BE2C (cell line): Measurements from ENCODE around the gene PGGHG. TPM values are rescaled to one million over a fixed set of nuclear protein-coding genes. Genes with fewer than 3 reads are reported as not detected.

Experiments
- DNase-seq: peaks from one replicate; pipeline ENCODE4 v3.0.0-alpha.2; 2020
- H3K27me3 ChIP-seq: fragments of 250-450 bp; sonication (Bioruptor Pico); 2 replicates; pipeline ENCODE4 v1.5.1; 2020; ENCODE audit warnings: mild to moderate bottlenecking
- H3K36me3 ChIP-seq: fragments of 250-450 bp; sonication (Bioruptor Pico); 2 replicates; pipeline ENCODE4 v1.5.1; 2020; ENCODE audit warnings: mild to moderate bottlenecking
- H3K4me1 ChIP-seq: fragments of 250-450 bp; sonication (Bioruptor Pico); 2 replicates; pipeline ENCODE4 v1.5.1; 2020
- H3K4me3 ChIP-seq: 2 replicates; pipeline ENCODE4 v1.5.1; 2011; ENCODE audit warnings: low read depth, low read length
- H3K9me3 ChIP-seq: fragments of 250-450 bp; sonication (Bioruptor Pico); 2 replicates; pipeline ENCODE4 v1.5.1; 2020
- polyA plus RNA-seq: library from polyadenylated mRNA; unstranded; fragments of >200 nt; gene quantifications from one replicate; pipeline ENCODE4 v1.2.1, GENCODE V29; 2012; ENCODE audit warnings: low read depth, missing spikeins; ENCODE audit not compliant: insufficient read length, insufficient read depth
- TF ChIP-seq, protein P1 (sequence below): IDR thresholded peaks from 2 replicates; pipeline ENCODE4 v1.5.1; 2012; ENCODE audit warnings: mild to moderate bottlenecking, low read depth, low read length

PGGHG gene
- 0.51 TPM for polyA plus RNA-seq

DNA sequence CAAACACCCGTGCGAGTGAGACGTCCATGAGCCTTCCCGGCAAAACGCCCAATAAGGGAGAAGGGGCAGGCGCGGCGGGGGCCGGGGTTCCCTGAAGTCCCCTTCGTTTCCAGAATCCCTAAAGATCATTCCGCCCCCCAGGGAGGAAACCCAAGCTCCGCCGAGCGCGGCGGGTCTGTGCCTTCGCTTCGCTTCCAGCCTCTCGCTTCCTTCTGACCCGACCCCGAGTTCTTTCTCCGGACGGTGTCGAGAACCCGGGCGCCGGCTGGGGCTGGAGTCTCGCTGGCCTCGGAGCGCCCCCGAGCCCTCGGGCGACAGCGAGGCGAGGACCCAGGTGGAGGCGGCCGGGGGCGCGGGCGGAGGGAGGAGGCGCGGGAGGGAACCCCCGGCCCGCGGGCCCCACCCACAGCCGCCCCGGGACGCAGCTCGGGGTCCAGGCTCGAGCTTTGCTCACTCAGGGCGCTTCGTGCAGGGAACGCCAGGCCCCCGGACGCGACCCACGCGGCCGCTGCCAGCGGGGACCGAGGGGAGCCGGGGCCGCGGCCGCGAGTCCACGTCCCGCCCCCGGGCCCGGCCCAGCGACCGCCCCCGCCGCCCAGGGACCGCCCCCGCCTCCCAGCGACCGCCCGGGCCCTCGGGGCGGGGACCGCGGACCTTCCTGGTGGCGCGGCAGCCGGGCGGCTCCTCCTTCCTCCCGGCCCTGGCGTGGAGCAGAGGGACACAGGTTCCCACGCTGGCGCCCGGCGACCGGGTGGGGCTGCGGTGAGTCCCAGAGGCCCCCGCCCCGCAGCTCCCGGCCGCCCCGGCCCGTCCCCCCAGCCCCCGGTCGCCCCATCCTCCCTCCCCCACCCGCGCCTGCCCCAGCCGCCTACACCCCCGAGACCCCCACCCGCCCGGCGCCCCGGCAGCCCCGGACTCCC is at the start of gene PGGHG:
TSS of gene PGGHG (plus strand) at position 649 of the 920 bp plus-strand sequence. CDS start 691 bp downstream, outside the sequence.
- H3K36me3 ChIP-seq: no peaks in the 10 kb centered on the region
- H3K4me3 ChIP-seq: no peak within 1 kb of the TSS
- H3K4me1 ChIP-seq: no peaks in the 10 kb centered on the region
- H3K27me3 ChIP-seq: peaks cover 11% of the 10 kb centered on the region
- peak; percentile 39 for DNase-seq
- TF ChIP-seq, protein P1, sequence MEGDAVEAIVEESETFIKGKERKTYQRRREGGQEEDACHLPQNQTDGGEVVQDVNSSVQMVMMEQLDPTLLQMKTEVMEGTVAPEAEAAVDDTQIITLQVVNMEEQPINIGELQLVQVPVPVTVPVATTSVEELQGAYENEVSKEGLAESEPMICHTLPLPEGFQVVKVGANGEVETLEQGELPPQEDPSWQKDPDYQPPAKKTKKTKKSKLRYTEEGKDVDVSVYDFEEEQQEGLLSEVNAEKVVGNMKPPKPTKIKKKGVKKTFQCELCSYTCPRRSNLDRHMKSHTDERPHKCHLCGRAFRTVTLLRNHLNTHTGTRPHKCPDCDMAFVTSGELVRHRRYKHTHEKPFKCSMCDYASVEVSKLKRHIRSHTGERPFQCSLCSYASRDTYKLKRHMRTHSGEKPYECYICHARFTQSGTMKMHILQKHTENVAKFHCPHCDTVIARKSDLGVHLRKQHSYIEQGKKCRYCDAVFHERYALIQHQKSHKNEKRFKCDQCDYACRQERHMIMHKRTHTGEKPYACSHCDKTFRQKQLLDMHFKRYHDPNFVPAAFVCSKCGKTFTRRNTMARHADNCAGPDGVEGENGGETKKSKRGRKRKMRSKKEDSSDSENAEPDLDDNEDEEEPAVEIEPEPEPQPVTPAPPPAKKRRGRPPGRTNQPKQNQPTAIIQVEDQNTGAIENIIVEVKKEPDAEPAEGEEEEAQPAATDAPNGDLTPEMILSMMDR: no peak
- no peaks in the 10 kb centered on the region for H3K9me3 ChIP-seq

DNA sequence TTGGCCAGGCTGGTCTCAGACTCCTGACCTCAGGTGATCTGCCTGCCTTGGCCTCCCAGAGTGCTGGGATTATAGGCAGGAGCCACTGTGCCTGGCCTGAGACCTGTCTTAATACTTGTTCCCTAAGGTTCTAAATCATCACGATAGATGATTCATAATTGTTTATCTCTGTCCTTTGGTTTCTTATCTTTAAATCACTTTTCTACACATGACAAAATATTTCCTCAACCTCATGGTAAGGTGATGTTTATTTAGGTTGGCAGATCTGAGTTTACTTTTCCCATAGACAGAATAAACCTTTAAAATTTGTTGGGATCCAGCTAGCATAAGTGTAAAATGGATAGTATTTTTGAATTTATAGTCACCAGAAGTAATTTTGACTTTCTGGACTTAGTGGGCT is 48.6 kb upstream of the PGGHG start:
- Histone ChIP-seq H3K9me3 (no peaks in the 10 kb centered on the region), H3K4me3 (no peak overlapping the region), H3K4me1 (no peaks in the 10 kb centered on the region), H3K36me3 (peaks cover 10% of the 10 kb centered on the region), H3K27me3 (no peaks in the 10 kb centered on the region)
- TF ChIP-seq, protein P1: no peak
- no peak for DNase-seq

DNA sequence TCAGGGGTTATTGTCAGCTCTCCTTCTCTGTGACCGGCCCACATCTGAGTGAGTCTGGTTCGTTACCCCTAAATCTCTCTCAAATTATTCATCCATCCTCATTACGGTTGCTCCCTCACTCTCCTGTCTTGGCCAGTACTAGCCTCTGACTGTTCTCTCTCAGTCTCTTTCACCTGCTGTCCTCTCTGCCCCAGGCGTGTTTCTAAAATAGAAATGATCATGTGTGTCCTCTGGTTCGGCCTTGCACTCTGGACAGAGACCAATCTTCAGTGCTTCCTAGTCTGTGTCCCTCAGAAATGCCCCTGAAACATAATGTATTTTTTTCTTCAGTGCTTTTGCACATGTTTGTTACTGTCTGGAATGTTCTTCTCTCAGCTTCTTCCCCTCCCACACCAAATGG is 47.3 kb upstream of the PGGHG start:
- Histone ChIP-seq H3K4me1 (no peaks in the 10 kb centered on the region), H3K9me3 (no peaks in the 10 kb centered on the region), H3K4me3 (no peak overlapping the region), H3K36me3 (peaks cover 12% of the 10 kb centered on the region), H3K27me3 (no peaks in the 10 kb centered on the region)
- TF ChIP-seq, protein P1: no peak
- no peak for DNase-seq

DNA sequence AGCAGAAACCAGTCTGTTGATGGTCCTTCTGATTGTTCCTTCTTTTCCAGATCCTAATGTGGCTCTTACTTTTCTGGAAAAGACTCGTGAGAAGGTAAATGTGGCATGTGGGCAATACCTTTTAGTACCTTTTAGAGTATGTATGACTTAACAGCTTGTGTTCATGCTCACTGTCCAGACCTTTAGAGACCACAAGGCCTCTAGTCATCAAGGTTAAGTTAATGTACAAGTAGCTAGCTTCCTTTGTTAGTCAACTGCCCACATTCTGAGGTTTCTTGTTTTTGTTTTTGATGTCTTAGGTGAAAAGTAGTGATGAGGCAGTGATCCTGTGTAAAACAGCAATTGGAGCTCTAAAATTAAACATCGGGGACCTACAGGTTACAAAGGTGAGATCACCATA is 44.5 kb upstream of the PGGHG start:
- TF ChIP-seq, protein P1: no peak
- Histone ChIP-seq H3K36me3 (peaks cover 20% of the 10 kb centered on the region), H3K27me3 (no peaks in the 10 kb centered on the region)

DNA sequence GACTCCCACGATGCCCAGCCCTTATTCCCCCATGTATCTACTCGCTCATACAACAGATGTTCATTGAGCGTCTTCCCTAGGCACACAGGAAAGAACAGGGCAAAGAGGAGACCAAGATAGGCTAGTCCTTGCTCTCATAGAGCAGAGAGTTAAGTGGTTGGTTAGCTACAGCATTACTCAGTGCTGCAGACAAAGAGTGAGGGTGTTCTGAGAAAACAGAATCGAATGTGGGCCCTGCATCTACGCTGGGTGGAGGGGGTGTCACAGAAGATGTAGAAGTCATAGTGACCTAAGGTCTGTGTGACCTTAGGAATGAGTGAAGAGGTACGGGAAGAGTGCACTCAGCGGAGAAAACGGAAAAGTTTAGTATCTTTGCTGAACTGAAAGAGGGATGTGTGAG is 39.9 kb upstream of the PGGHG start:
- H3K4me3 ChIP-seq: no peak overlapping the region
- no peaks in the 10 kb centered on the region for H3K4me1 ChIP-seq
- no peaks in the 10 kb centered on the region for H3K27me3 ChIP-seq
- no peaks in the 10 kb centered on the region for H3K9me3 ChIP-seq
- TF ChIP-seq, protein P1: no peak
- H3K36me3 ChIP-seq: peaks cover 23% of the 10 kb centered on the region
- no peak for DNase-seq

More for the DNA sequence above, 44.5 kb upstream of the PGGHG start:
- Histone ChIP-seq H3K4me1 (no peaks in the 10 kb centered on the region), H3K4me3 (no peak overlapping the region), H3K9me3 (no peaks in the 10 kb centered on the region)
- no peak for DNase-seq

DNA sequence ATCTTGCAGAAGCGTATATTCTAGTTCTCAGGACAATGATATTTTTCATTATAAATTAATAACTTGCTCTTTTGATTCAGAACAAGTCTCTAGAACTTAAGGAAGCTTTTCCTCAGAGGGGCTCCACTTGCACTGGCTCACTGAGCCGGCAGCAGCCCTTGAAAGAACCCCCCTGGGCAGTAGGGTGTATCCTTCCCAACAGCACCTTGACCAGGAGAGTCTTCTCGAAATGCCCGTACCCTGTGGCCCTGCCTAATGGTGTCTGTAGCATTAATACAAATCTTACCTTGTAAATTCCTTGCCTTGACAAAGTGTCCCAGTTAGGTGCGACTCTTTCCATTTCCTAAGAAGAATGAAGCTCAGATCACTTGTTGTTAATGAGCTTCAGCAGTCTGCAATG is 38.7 kb upstream of the PGGHG start:
- DNase-seq: no peak
- H3K4me3 ChIP-seq: no peak overlapping the region
- peaks cover 17% of the 10 kb centered on the region for H3K36me3 ChIP-seq
- no peaks in the 10 kb centered on the region for H3K27me3 ChIP-seq
- H3K4me1 ChIP-seq: no peaks in the 10 kb centered on the region
- TF ChIP-seq, protein P1: no peak
- no peaks in the 10 kb centered on the region for H3K9me3 ChIP-seq
